ENCODE measurements around the gene RNF5. TPM values are rescaled to one million over a fixed set of nuclear protein-coding genes. Genes with fewer than 3 reads are reported as not detected.
A peak's percentile ranks its signal among the peaks of the same experiment; 100 is the strongest.

The RNF5 gene
- total RNA-seq, 4 donors from 2014 or later = 54.6 to 98.3 (median 78.1) TPM

- in situ Hi-C loops (cut with MboI; ENCODE audit: low sequenced_read_pairs in 4 of 4) = loop anchor here in 3 of 4 donors (5.0 to 25.0 kb wide), 8 partner anchors 68 to 1583 kb away; partner anchors contain the start of genes BRD2 (in 3 of the 3), HLA-DMA (in 3 of the 3), APOM (in 2 of the 3) and ATF6B (in 2 of the 3)
- Histone ChIP-seq H3K27ac (peak overlapping the region; percentile 91 to 98 (median 95)), H3K4me1 (peaks cover 30 to 32% of the 10 kb centered on the region in 2 donors), H3K36me3 (no peaks in the 10 kb centered on the region), H3K27me3 (no peaks in the 10 kb centered on the region), H3K4me3 (peak overlapping the region; percentile 51 to 86 (median 61)), H3K9me3 (no peaks in the 10 kb centered on the region)
- peak; percentile 60 to 75 for TF ChIP-seq POLR2A (IDR thresholded peaks at IDR 0.05)
- peak in 3 of 5 experiments; percentile 34 to 60 (median 42) for TF ChIP-seq CTCF (IDR thresholded peaks at IDR 0.05 in 4 of 5, conservative IDR thresholded peaks at IDR 0.05 in 1 of 5)
- peak in 1 of 2 donors; percentile 57 for DNase-seq
- ATAC-seq = peak; percentile 36 to 81
- intact Hi-C loops (cut with DNase I; ENCODE audit: low total_unique reads) = loop anchor here (1.0 to 10.0 kb wide), 9 partner anchors 18 to 1480 kb away; partner anchors contain the start of genes ATF6B, ATP6V1G2, BRD2 and HSD17B8
Measured at GRCh38 chr6:32194825-32195651, 16.8 kb downstream of the RNF5 start.

- ATAC-seq (peak in 1 of 2 donors; percentile 83), DNase-seq (peak; percentile 100)
- H3K9me3 ChIP-seq = no peaks in the 10 kb centered on the region
- TF ChIP-seq POLR2A (IDR thresholded peaks at IDR 0.05) (no peak), CTCF (IDR thresholded peaks at IDR 0.05 in 4 of 5, conservative IDR thresholded peaks at IDR 0.05 in 1 of 5) (peak in 4 of 5 experiments; percentile 54 to 70 (median 56))
- peak overlapping the region; percentile 91 to 98 (median 96) for H3K27ac ChIP-seq
- intact Hi-C loops (cut with DNase I; ENCODE audit: low total_unique reads) (loop anchor here (1.0 to 10.0 kb wide), 9 partner anchors 18 to 1481 kb away; partner anchors contain the start of genes ATF6B, ATP6V1G2, BRD2 and HSD17B8), in situ Hi-C loops (cut with MboI; ENCODE audit: low sequenced_read_pairs in 4 of 4) (loop anchor here in 3 of 4 donors (10.0 to 25.0 kb wide), 7 partner anchors 71 to 1583 kb away; partner anchors contain the start of genes BRD2 (in 3 of the 3), HLA-DMA (in 3 of the 3), APOM (in 2 of the 3) and BAG6 (in 2 of the 3))
- H3K4me1 ChIP-seq = peaks cover 28 to 32% of the 10 kb centered on the region in 2 donors
- no peaks in the 10 kb centered on the region for H3K36me3 ChIP-seq
- peak overlapping the region in 3 of 4 donors; percentile 67 to 86 (median 74) for H3K4me3 ChIP-seq
- H3K27me3 ChIP-seq = no peaks in the 10 kb centered on the region
Measured at GRCh38 chr6:32195652-32195901, 17.4 kb downstream of the RNF5 start.

GRCh38 chr6:32195902-32196681 lies 17.9 kb downstream of the RNF5 start:
- no peaks in the 10 kb centered on the region for H3K9me3 ChIP-seq
- H3K4me3 ChIP-seq = peak overlapping the region; percentile 67 to 86 (median 71)
- peak overlapping the region; percentile 91 to 98 (median 96) for H3K27ac ChIP-seq
- intact Hi-C loops (cut with DNase I; ENCODE audit: low total_unique reads) = loop anchor here (1.0 to 10.0 kb wide), 9 partner anchors 19 to 1481 kb away; partner anchors contain the start of genes ATF6B, ATP6V1G2, BRD2 and HSD17B8
- H3K27me3 ChIP-seq = no peaks in the 10 kb centered on the region
- no peaks in the 10 kb centered on the region for H3K36me3 ChIP-seq
- ATAC-seq (peak; percentile 28 to 79), DNase-seq (peak; percentile 72 to 78)
- H3K4me1 ChIP-seq = peaks cover 23 to 27% of the 10 kb centered on the region in 2 donors
- peak; percentile 85 to 89 for TF ChIP-seq POLR2A (IDR thresholded peaks at IDR 0.05)
- TF ChIP-seq CTCF (IDR thresholded peaks at IDR 0.05 in 4 of 5, conservative IDR thresholded peaks at IDR 0.05 in 1 of 5) = no peak
- in situ Hi-C loops (cut with MboI; ENCODE audit: low sequenced_read_pairs in 4 of 4) = loop anchor here in 3 of 4 donors (10.0 to 25.0 kb wide), 7 partner anchors 71 to 1584 kb away; partner anchors contain the start of genes BRD2 (in 3 of the 3), HLA-DMA (in 3 of the 3), APOM (in 2 of the 3) and BAG6 (in 2 of the 3)

All from gastrocnemius medialis (tissue), 4 donors.